Thoracic aorta (tissue), 2 donors: ENCODE data around the gene SLC37A3. TPM values are rescaled to one million over a fixed set of nuclear protein-coding genes. Genes with fewer than 3 reads are reported as not detected.
"Not testable (repeated sequence)": the region's sequence is repeated elsewhere in the genome, so short reads cannot be mapped to it uniquely, and the experiment has no call there.

ENCODE experiments used
- ATAC-seq: fragments of 150-250 bp; one replicate; pipeline ENCODE4 v1.8.0; 2017; ENCODE audit warnings: low read depth; ENCODE audit not compliant: insufficient number of reproducible peaks, low FRiP score
- DNase-seq: peaks from one replicate; pipeline ENCODE4 v3.0.0-alpha.2; 2020; ENCODE audit warnings: low spot score
- H3K27ac ChIP-seq, 2 donors: fragments of 200-600 bp; sonication (generic); 1 replicate in 1 of 2; 2 replicates in 1 of 2; pipeline ENCODE4 v1.5.1; 2016; ENCODE audit warnings: mild to moderate bottlenecking in 2 of 2, moderate library complexity in 2 of 2
- H3K27me3 ChIP-seq: fragments of 200-600 bp; sonication (generic); replicated peaks from 2 replicates; pipeline ENCODE4 v1.6.0; 2016; ENCODE audit warnings: mild to moderate bottlenecking; ENCODE audit not compliant: insufficient read depth
- H3K36me3 ChIP-seq: fragments of 200-600 bp; sonication (generic); one replicate; pipeline ENCODE4 v1.5.1; 2016
- H3K4me1 ChIP-seq, 2 donors: fragments of 200-600 bp; sonication (generic); 1 replicate in 1 of 2; 2 replicates in 1 of 2; pipeline versions ENCODE4 v1.5.1 to v1.6.0; 2016; ENCODE audit warnings: low read depth in 2 of 2, mild to moderate bottlenecking in 1 of 2; ENCODE audit not compliant: control insufficient read depth in 1 of 2
- H3K4me3 ChIP-seq: fragments of 200-600 bp; sonication (generic); 2 replicates; pipeline ENCODE4 v1.5.1; 2016; ENCODE audit warnings: mild to moderate bottlenecking
- H3K9me3 ChIP-seq: fragments of 200-600 bp; sonication (generic); 2 replicates; pipeline ENCODE4 v1.5.1; 2016
- CTCF ChIP-seq: fragments of 200-600 bp; sonication (generic); IDR thresholded peaks from one replicate; pipeline ENCODE4 v1.5.1; 2019; ENCODE audit warnings: antibody characterized with exemption
- total RNA-seq, 2 donors: library from RNA; depleted of rRNA; stranded (reverse); fragments of >200 nt; gene quantifications; one replicate each; pipeline versions ENCODE4 v1.1.0 to v1.2.3, GENCODE V29; 2016

Gene SLC37A3
- total RNA-seq, 2 donors from 2014 or later, result 66.5 to 83.2 TPM

GRCh38 chr7:140325600-140325999, 72.7 kb downstream of the SLC37A3 start:
- H3K27me3 ChIP-seq, result no peaks in the 10 kb centered on the region
- H3K27ac ChIP-seq, result no peak overlapping the region
- ATAC-seq, result no peak
- no peaks in the 10 kb centered on the region for H3K9me3 ChIP-seq
- DNase-seq, result no peak
- no peak overlapping the region for H3K4me3 ChIP-seq
- no peak for TF ChIP-seq CTCF
- H3K36me3 ChIP-seq, result no peaks in the 10 kb centered on the region
- peaks cover 0 to 6% of the 10 kb centered on the region in 2 donors for H3K4me1 ChIP-seq

GRCh38 chr7:140324714-140325113, 73.6 kb downstream of the SLC37A3 start:
- H3K36me3 ChIP-seq, result no peaks in the 10 kb centered on the region
- no peaks in the 10 kb centered on the region for H3K9me3 ChIP-seq
- no peak for DNase-seq
- H3K4me1 ChIP-seq, result peaks cover 0 to 6% of the 10 kb centered on the region in 2 donors
- TF ChIP-seq CTCF, result no peak
- ATAC-seq, result no peak
- H3K27me3 ChIP-seq, result no peaks in the 10 kb centered on the region
- H3K27ac ChIP-seq, result no peak overlapping the region
- no peak overlapping the region for H3K4me3 ChIP-seq

- H3K27ac ChIP-seq, result no peak overlapping the region
- H3K9me3 ChIP-seq, result no peaks in the 10 kb centered on the region
- ATAC-seq (no peak), DNase-seq (no peak)
- H3K4me3 ChIP-seq, result no peak overlapping the region
- H3K36me3 ChIP-seq, result no peaks in the 10 kb centered on the region
- no peak for TF ChIP-seq CTCF
- H3K27me3 ChIP-seq, result no peaks in the 10 kb centered on the region
- peaks cover 0 to 6% of the 10 kb centered on the region in 2 donors for H3K4me1 ChIP-seq
Observed at GRCh38 chr7:140322759-140323158, 75.6 kb downstream of the SLC37A3 start.

- H3K4me1 ChIP-seq, result peaks cover 9 to 18% of the 10 kb centered on the region in 2 donors
- not testable (repeated sequence) for H3K27me3 ChIP-seq, H3K36me3 ChIP-seq, H3K4me3 ChIP-seq, ATAC-seq, H3K27ac ChIP-seq, H3K9me3 ChIP-seq, DNase-seq
Observed at GRCh38 chr7:140320078-140320477, 78.3 kb downstream of the SLC37A3 start.

GRCh38 chr7:140317999-140318398, 80.3 kb downstream of the SLC37A3 start:
- Histone ChIP-seq H3K4me3 (no peak overlapping the region), H3K9me3 (no peaks in the 10 kb centered on the region), H3K27me3 (no peaks in the 10 kb centered on the region), H3K27ac (no peak overlapping the region), H3K36me3 (no peaks in the 10 kb centered on the region), H3K4me1 (peaks cover 9 to 21% of the 10 kb centered on the region in 2 donors)
- ATAC-seq, result no peak
- DNase-seq, result no peak
- TF ChIP-seq CTCF, result no peak

- Histone ChIP-seq H3K27me3 (no peaks in the 10 kb centered on the region), H3K4me3 (no peak overlapping the region), H3K36me3 (no peaks in the 10 kb centered on the region), H3K27ac (no peak overlapping the region), H3K4me1 (peaks cover 9 to 21% of the 10 kb centered on the region in 2 donors), H3K9me3 (no peaks in the 10 kb centered on the region)
- DNase-seq (no peak), ATAC-seq (no peak)
- TF ChIP-seq CTCF, result no peak
Observed at GRCh38 chr7:140317597-140317996, 80.7 kb downstream of the SLC37A3 start.
